ENCODE data around the gene EEF1AKMT4. TPM values are rescaled to one million over a fixed set of nuclear protein-coding genes. Genes with fewer than 3 reads are reported as not detected.

The EEF1AKMT4 gene
- total and polyA plus RNA-seq, 4 donors, result 2.1 to 13.9 (median 10.8) TPM

DNA sequence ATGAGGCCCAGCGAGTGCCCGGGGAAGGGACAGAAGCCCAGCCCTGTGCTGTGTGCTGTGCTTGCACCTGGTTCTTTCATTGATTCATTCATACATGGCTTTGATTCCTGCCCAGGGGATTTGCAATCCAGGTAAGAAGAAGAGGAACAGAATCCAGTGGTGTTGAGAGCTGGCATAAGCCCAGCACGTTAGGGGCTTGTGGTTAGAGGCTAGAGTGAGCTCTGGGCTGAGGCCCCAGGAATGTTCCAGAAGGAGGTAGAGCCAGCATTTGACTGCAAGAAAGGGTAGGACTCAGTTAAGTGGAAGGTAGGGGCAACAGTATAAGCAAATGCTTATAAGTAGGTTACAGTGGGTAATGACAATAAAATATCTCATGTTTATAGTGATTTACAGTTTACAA lies 17.8 kb upstream of the EEF1AKMT4 start:
- peaks cover 12 to 22% (median 15%) of the 10 kb centered on the region in 4 donors for H3K4me1 ChIP-seq (ENCODE audit: control insufficient read depth in 4 of 4, insufficient read depth in 4 of 4, low read length in 3 of 4)
- H3K27me3 ChIP-seq (ENCODE audit: control insufficient read depth in 4 of 4, insufficient read depth in 4 of 4, low read length in 3 of 4), result peaks cover 0 to 7% (median 5%) of the 10 kb centered on the region in 4 donors
- WGBS, result 75% methylated on average over 3 of the region's 3 CpGs
- H3K27ac ChIP-seq (ENCODE audit: low read depth in 1 of 2, low read length in 2 of 2), result no peak overlapping the region
- no peak for DNase-seq (ENCODE audit: low spot score)
- no peak overlapping the region for H3K9ac ChIP-seq (ENCODE audit: low read depth in 1 of 2, low read length in 2 of 2)
- no peaks in the 10 kb centered on the region for H3K9me3 ChIP-seq (ENCODE audit: control insufficient read depth in 4 of 4, low read length in 3 of 4)
- H3K4me3 ChIP-seq (ENCODE audit: low read depth in 1 of 3, low read length in 3 of 3), result no peak overlapping the region
- TF ChIP-seq, protein P1, sequence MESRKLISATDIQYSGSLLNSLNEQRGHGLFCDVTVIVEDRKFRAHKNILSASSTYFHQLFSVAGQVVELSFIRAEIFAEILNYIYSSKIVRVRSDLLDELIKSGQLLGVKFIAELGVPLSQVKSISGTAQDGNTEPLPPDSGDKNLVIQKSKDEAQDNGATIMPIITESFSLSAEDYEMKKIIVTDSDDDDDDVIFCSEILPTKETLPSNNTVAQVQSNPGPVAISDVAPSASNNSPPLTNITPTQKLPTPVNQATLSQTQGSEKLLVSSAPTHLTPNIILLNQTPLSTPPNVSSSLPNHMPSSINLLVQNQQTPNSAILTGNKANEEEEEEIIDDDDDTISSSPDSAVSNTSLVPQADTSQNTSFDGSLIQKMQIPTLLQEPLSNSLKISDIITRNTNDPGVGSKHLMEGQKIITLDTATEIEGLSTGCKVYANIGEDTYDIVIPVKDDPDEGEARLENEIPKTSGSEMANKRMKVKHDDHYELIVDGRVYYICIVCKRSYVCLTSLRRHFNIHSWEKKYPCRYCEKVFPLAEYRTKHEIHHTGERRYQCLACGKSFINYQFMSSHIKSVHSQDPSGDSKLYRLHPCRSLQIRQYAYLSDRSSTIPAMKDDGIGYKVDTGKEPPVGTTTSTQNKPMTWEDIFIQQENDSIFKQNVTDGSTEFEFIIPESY (IDR thresholded peaks at IDR 0.05), result no peak
- TF ChIP-seq, protein P2, sequence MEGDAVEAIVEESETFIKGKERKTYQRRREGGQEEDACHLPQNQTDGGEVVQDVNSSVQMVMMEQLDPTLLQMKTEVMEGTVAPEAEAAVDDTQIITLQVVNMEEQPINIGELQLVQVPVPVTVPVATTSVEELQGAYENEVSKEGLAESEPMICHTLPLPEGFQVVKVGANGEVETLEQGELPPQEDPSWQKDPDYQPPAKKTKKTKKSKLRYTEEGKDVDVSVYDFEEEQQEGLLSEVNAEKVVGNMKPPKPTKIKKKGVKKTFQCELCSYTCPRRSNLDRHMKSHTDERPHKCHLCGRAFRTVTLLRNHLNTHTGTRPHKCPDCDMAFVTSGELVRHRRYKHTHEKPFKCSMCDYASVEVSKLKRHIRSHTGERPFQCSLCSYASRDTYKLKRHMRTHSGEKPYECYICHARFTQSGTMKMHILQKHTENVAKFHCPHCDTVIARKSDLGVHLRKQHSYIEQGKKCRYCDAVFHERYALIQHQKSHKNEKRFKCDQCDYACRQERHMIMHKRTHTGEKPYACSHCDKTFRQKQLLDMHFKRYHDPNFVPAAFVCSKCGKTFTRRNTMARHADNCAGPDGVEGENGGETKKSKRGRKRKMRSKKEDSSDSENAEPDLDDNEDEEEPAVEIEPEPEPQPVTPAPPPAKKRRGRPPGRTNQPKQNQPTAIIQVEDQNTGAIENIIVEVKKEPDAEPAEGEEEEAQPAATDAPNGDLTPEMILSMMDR (IDR thresholded peaks at IDR 0.05; ENCODE audit: low read depth, low read length, missing input control), result no peak
- TF ChIP-seq, protein P3, sequence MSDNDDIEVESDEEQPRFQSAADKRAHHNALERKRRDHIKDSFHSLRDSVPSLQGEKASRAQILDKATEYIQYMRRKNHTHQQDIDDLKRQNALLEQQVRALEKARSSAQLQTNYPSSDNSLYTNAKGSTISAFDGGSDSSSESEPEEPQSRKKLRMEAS (IDR thresholded peaks at IDR 0.05), result no peak
- TF ChIP-seq YY1 (IDR thresholded peaks at IDR 0.05) (no peak), RAD21 (IDR thresholded peaks at IDR 0.05) (no peak), EGR1 (IDR thresholded peaks at IDR 0.05; ENCODE audit: low read depth in 2 of 2) (no peak), SP1 (IDR thresholded peaks at IDR 0.05) (no peak), FOXA1 (IDR thresholded peaks at IDR 0.05) (no peak), HNF4G (IDR thresholded peaks at IDR 0.05) (no peak)
- TF ChIP-seq, protein P4, sequence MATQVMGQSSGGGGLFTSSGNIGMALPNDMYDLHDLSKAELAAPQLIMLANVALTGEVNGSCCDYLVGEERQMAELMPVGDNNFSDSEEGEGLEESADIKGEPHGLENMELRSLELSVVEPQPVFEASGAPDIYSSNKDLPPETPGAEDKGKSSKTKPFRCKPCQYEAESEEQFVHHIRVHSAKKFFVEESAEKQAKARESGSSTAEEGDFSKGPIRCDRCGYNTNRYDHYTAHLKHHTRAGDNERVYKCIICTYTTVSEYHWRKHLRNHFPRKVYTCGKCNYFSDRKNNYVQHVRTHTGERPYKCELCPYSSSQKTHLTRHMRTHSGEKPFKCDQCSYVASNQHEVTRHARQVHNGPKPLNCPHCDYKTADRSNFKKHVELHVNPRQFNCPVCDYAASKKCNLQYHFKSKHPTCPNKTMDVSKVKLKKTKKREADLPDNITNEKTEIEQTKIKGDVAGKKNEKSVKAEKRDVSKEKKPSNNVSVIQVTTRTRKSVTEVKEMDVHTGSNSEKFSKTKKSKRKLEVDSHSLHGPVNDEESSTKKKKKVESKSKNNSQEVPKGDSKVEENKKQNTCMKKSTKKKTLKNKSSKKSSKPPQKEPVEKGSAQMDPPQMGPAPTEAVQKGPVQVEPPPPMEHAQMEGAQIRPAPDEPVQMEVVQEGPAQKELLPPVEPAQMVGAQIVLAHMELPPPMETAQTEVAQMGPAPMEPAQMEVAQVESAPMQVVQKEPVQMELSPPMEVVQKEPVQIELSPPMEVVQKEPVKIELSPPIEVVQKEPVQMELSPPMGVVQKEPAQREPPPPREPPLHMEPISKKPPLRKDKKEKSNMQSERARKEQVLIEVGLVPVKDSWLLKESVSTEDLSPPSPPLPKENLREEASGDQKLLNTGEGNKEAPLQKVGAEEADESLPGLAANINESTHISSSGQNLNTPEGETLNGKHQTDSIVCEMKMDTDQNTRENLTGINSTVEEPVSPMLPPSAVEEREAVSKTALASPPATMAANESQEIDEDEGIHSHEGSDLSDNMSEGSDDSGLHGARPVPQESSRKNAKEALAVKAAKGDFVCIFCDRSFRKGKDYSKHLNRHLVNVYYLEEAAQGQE (IDR thresholded peaks at IDR 0.05), result no peak
- H3K36me3 ChIP-seq (ENCODE audit: control insufficient read depth in 4 of 4, insufficient read depth in 3 of 4, low read depth in 1 of 4, low read length in 3 of 4), result no peaks in the 10 kb centered on the region

DNA sequence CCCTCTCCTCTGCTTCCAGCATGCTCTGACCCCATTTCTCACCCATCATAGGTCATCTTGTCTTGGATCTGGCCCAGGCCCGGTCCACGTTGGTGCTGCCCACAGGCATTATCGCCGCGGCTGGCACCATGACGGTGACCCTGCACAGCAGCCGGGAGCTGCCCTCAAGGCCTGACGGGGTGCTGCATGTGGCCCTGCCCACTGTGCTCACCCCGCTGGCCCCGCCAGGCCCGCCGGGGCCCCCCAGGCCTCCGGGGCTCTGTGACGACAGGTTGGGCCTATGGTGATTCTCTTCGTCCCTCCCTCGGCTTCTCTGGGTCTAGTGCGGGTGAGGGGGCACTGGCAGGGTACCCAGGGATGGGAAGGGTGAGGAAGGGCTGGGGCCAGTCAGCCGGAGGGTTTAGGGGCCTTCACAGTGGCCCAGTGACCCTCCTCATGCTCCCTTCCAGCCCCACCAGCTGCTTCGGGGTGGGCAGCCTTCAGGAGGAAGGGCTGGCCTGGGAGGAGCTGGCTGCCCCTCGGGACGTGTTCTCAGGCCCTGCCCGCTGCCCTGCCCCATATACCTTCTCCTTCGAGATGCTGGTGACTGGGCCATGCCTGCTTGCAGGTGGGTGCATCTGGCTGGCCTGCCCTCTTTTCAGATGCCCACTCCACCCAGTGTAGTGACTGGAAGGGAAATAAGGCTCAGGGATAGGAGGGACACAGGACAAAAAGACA lies 16.2 kb upstream of the EEF1AKMT4 start:
- Histone ChIP-seq H3K9me3 (ENCODE audit: control insufficient read depth in 4 of 4, low read length in 3 of 4) (no peaks in the 10 kb centered on the region), H3K4me3 (ENCODE audit: low read depth in 1 of 3, low read length in 3 of 3) (no peak overlapping the region), H3K27ac (ENCODE audit: low read depth in 1 of 2, low read length in 2 of 2) (no peak overlapping the region), H3K36me3 (ENCODE audit: control insufficient read depth in 4 of 4, insufficient read depth in 3 of 4, low read depth in 1 of 4, low read length in 3 of 4) (no peaks in the 10 kb centered on the region), H3K9ac (ENCODE audit: low read depth in 1 of 2, low read length in 2 of 2) (no peak overlapping the region), H3K27me3 (ENCODE audit: control insufficient read depth in 4 of 4, insufficient read depth in 4 of 4, low read length in 3 of 4) (peaks cover 0 to 7% (median 5%) of the 10 kb centered on the region in 4 donors), H3K4me1 (ENCODE audit: control insufficient read depth in 4 of 4, insufficient read depth in 4 of 4, low read length in 3 of 4) (peaks cover 12 to 22% (median 15%) of the 10 kb centered on the region in 4 donors)
- DNase-seq (ENCODE audit: low spot score), result no peak
- 89% methylated on average over 23 of the region's 23 CpGs for WGBS
- no peak for TF ChIP-seq TAF1 (conservative IDR thresholded peaks at IDR 0.05)
